Activated T-cell treated with anti-CD3 and anti-CD28 coated beads, Interleukin-2, amount 50 U/mL, for 1 hour (primary cell): ENCODE measurements around the gene ANKIB1.

Source experiments
- DNase-seq: peaks from one replicate; pipeline ENCODE4 v3.0.0-alpha.2; 2020

ANKIB1 gene

DNA sequence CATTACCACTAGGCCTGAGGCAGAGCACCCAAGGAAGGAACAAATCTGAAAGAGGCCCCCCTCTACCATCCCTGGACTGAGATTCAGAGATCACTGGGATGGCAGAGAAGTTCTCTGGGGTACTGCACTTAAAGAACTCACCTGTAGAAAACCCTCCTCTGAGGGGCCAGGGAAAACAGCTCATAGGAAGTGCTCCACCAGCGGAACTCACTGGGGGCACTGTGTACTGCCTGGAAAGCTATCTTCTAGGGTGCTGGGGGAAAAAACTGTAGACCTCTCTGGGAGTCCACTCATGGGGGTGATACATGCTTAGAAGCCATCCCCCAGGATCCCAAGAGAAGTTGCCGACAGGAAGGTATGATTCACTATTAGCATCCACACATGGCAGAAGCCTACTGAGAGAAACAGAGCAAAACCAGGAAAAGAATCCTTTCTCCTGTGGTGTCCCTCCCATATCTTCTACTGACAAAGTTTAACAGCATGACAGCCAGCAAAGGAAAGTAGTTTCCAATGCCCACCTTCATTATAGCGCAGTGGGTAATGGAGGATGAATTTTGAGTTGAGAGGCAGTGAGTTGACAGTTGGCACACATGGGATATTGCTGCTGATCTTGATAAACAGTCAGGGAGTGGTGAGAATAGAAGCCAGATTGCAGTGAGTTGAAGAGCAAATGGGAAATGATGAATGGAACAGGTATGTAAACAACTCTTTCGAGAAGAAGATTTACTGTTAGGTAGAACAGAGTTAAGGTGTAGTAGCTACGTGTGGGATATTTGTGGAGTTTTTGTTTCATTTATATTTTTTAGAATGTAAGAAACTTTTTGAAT is 20.9 kb downstream of the ANKIB1 start:
- no peak for DNase-seq

DNA sequence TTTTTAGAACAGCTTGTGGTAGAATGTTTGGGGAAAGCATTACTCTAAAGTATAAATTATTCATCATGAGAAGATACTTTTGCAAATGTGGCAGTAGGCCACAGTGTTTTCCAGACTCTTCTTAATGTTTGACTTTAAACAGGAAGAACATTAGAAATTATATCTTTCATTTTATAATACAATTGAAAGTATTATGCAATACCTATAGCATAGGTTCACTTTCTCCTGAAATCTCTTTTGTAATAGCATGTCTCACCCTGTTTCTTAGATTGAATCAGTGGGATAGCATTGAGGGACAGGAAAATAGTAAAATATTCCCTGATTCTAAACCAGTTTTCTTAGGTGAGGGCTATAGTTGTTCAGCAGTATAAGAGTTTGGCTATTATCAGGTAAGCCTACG is 23.1 kb downstream of the ANKIB1 start:
- DNase-seq, result no peak

DNA sequence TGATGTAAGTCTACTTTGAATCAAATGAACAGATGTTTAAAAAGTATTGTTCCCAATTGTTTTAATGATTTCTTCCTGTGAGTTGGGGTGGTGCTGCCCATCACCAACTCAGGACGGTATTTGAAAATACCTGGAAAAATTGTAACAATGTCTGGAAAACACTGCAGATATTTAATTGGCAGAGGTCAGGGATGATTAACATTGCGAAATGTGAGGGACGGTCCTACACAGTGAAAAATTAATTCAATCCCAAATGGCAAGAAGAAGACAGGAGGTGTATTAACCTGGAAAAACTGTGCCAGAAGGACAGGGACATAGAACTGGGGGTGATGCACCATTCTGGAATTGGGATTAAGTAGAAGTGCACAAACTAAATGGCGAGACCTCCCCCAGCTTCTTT is 29.6 kb downstream of the ANKIB1 start:
- no peak for DNase-seq

DNA sequence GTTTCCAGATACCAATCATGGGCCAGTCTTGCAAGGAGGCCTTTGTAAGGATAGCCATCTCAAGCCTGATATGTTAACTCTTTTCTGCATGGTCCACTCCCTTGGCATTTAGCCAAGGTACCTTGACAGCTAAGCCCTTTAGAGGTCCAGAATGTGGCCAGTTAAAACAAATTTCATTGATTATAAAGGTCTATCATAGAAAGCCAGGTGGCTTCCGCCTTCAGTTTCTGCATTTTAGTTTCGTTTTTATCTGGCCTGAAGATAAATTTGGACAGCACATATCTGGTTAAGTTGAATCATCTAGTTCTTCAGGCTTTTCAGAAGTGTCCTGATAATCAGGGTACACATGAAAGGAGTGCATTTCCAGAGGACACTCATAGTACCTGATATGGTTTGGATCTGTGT is 30.7 kb downstream of the ANKIB1 start:
- DNase-seq, result no peak

DNA sequence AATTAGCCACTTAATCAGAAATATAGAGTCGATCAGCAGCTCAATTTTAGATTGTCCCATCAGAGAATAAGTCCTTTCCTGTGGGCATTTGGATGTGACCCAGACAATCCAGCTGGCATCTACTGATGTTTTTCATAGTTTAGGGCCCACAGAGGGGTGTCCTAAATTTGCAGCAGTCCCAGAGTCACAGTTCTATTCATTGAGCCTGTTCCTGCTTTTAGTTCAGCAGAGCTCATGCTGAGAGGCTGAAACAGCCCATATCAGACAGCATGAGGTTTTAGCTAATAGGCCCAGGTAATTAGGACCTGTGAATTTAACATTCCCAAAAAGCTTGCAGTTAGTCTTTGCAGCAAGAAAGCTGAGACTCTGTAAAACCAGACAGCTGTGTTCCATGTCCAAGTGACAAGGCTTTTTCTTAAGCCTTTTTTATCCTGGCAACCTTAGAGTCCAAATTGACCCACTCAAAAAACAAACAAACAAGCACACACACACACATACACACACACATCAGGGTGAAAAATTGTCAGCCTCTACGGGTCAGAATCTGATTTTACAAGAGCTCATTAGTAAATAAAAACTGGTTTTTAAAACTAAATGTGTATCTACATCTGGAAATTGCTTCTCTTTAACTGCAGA is 33.7 kb downstream of the ANKIB1 start:
- DNase-seq, result no peak

DNA sequence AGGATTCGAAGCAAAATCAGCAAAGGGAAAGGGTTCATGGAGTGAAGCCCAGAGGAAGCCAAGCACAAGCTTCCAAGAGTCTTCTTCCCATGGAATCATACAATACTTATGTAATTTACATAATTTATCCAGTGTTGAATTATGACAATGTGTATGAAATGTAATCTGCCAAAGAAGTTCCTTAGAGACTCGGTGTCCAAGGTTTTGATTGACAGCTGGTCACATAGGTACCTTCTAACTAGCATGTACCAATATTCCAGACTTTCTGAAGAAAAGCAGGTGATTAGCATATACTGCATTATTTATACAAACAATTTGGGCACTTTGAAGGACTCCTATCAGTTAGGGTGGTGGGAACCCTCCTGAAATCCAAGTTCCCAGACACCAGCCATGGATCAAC is 35.3 kb downstream of the ANKIB1 start:
- no peak for DNase-seq

DNA sequence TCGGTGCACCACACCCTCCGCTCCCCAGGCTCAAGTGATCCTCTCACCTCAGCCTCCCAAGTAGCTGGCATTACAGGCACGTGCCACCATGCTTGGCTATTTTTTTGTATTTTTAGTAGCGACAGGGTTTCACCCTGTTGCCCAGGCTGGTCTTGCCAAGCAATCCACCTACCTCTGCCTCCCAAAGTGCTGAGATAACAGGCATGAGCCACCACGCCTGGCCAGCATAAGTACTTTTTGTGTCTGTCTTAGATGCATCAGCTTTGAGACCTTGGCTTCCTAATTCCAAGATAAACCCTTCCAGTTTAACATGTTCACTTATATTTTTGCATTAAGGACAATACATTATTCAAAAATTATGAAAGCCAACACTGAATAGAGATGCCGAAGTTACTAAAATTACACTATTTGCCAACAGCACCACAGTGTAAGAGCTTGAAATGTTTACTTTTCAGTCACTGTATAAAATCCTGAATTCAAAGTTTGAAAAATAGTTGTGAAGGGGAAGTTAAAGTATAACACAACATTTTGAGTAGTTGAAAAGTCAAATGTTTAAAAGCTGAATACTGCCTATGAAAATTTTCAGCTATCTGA is 36.5 kb downstream of the ANKIB1 start:
- DNase-seq, result no peak

DNA sequence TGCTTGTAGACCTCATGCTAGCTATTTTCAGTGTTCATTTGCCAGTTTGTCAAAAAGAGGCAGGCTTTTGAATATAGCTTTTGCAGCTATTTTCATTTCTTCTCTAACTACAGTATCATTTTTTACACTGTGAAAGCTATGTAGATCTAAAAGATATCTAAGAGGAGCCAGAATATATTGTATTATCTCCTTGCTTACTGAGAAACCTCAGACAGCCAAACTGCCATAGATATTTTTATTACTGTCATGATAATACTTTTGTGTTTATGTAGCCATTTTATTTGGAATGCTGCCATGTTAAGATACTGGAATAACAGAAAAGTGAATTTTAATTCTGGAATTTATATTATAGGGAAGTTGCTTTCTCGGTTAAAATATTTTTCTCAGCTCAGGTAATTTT is 37.2 kb downstream of the ANKIB1 start:
- no peak for DNase-seq

DNA sequence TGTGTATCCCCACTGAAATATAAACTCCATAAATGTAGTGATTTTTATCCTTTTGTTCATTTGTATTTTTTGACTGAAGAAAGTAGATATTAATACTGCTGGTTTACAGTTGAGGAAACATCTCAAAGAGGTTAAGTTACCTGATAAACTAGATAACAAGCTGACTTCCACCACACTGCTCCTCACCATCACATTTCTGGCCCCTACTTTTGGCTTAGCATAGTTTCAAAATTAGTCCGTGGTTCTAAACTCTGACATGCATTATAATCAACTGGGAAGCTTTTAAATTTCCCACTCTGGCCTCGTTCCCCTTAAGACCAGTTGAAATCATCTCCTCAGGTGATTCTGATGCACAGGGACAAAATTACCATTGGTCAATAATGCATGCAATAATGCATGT is 43.5 kb downstream of the ANKIB1 start:
- no peak for DNase-seq

DNA sequence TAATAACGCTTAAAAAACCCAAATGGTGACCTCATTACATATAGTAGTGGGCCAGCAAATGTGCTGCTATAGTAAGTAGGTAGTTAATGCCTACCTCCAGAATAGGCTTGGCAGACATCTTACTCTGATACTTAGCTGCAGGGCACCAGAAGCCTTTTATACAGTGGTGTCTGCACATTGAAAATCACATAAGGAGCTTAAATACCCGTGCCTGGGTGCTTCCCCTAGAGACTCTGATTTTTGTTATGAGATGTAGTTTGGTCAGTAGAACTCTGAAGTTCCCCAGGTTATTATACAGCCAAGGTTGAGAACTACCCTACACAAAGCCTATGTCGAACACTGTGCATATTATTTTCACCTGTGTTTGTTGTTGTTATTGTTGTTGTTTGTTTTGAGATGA is 47.2 kb downstream of the ANKIB1 start:
- no peak for DNase-seq

DNA sequence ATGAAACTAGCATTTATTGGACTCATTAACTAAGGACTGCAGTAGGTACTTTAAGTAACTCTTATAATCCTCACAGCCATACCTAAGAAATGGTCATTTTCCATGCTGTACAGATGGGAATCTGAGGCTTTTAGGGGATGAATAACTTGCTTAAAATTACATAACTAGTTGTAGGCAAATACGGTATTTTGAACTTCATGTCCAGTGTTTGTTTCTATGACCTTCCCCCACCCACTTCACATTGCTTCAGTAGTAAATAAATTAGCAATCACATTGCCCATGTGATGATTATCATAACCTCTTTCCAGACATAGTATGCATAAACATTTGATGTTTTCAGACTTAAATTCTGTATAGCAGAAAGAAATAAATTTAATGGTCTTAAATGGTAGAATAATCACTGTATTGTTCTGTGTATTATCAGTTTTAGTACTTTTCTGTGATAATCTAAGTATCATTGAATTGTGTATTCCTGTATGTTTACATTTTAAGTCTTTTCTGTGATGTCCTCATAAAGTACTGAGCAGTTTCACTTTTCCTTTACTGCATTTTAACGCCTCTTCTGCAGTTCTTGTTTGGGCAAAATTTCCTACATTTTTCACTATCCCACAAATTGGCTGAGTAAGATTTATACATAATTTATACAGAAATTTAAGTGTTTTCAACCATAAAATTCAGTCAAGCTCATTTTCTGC is 48.3 kb downstream of the ANKIB1 start:
- no peak for DNase-seq

DNA sequence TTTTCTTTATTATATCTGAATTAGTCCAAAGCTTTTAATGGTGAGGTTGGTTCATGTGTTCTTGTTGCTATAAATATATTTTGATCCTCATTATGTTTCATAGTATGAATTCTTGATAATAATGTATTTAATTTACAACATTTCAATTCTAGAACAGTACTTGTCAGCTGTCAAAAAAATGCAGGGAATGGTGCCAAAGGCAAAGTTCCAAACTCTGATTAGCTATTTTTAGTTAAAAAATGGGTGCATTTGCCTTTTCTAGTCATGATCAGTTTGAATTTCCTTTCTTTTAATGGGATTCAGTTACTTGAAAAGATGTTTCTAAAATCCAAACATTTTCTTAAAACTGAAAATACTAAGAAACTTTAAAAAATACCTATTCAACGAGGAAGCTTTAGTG is 49.6 kb downstream of the ANKIB1 start:
- no peak for DNase-seq

DNA sequence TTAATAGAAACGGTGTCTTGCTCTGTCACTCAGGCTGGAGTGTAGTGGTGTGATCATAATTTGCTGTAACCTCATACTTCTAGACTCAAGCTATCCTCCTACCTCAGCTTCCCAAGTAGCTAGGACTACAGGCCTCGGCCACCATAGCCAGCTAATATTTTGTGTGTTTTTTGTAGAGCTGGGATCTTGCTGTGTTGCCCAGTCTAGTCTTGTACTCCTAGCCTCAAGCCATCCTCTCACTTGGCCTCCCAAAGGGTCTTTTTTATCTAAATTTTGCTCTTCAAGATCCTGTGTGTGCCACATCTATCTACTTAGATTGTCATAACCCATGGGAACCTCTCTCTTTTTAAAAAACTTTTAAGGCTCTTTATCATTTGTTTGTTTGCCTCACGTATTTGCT is 50.5 kb downstream of the ANKIB1 start:
- no peak for DNase-seq

DNA sequence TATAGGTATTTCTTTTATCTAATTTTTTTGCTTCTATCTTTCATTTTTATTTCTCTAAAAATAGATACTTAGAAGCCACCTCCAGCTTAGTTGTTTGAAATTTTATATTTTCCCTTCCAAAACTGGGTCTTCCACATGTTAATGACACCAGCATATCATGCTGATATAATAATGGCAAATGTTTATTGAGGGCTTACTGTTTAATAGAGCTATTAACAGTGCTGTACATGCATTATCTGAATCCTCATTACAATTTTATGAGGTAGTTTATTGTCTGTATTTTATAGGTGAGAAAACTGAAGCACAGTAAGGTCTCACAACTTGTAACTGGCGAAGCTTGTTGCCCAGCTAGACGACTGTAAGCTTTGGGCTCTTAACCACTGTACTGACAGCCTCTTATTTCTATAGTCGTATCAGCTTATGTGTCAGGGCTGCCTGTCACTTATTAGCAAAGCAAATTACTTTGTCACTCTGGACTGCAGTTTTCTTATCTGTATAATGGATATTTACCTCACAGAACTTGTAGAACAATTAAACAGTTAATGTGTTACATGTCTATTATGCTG is 51.2 kb downstream of the ANKIB1 start:
- DNase-seq, result no peak

DNA sequence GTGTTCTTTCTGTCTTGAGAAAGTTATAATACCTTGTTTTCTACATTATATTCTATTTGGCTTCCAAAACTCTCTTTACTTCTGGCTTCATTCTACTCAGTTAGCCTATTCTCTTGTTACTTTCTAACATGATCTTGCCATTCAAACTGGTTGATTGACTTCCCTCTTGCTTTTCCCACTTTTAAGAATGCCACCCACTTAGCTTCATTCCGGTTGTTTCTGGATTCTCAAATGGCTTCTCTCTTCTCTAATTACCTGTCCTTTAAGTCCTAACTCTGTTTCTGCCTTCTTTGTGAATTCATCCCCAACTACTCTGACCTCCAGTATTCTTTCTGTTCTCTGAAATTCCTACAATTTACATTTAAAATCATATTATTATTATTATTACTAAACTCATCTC is 52.0 kb downstream of the ANKIB1 start:
- DNase-seq, result no peak

DNA sequence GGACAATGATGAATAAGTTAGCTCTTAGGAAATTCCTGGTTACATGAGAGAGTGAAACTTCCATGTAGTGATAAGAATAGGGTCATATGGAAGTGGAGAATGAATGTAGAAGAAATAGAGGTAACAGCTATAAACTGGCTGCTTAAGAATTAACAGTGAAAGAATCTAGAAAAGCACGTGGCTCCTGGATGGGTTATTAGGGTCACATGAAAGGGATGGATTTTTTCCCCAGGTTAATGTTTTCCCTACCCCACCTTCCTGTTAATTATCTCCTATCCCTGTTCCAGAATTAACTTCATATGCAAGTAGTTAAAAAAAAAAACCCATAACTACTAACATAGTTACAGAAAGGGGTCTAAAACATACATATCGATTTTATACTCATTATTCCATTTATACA is 58.0 kb downstream of the ANKIB1 start:
- DNase-seq, result no peak

DNA sequence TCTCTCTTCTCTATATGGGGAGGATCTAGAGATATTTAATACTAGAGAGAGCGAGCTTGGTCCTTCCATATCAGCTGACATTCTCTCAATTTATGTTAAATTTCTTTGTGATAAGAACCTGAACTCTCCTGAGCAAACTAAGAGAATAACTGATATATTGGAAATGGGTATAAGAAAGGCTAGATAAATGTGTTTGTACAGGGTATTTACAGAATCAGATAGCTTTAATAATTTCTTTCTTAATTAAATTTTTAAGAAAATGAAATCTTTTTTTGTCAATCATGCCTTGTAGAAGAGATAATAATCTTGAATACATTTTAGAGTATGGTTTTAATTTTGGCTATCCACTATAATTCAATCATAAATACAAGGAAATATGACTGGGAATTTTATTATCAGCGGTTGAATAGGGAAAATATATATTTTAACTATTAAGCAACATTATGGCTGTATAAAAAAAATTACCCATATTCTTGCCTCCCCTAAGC is 58.7 kb downstream of the ANKIB1 start:
- no peak for DNase-seq

DNA sequence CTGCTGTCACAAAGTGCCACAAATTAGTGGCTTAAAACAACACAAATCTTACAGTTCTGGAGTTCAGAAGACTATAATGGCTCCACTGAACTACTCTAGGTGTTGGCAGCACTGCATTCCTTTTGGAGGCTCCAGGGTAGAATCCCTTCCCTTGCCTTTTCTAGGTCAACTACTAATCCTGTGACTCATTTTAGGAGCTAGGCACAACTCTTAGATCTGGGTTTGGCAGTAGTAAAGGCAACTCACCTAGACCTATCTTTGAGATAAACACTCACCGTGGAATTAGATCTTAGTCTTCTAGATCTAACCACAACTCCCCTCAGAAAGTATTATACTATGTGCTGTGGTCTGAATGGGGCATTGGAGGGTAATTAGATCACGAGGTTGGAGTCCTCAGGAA is 60.4 kb downstream of the ANKIB1 start:
- DNase-seq, result no peak

DNA sequence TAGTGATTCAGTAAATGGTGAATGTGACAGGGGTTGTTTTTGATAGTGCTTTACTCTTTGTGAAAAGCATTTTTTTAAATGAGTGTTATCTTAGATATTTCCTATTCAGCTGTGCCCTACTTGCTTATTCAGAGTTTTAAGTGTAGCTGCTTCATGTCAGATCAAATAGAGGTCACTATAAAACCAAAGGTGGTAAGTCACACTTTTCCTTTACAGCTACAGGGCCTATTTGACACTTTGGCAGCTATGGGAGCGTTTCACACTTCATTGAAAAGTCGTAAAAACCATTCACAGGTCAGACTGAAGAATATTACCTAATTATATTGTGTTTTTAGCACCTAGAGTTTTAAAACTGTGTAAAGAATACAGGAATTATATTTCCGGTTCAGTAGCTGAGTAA is 67.3 kb downstream of the ANKIB1 start:
- no peak for DNase-seq

DNA sequence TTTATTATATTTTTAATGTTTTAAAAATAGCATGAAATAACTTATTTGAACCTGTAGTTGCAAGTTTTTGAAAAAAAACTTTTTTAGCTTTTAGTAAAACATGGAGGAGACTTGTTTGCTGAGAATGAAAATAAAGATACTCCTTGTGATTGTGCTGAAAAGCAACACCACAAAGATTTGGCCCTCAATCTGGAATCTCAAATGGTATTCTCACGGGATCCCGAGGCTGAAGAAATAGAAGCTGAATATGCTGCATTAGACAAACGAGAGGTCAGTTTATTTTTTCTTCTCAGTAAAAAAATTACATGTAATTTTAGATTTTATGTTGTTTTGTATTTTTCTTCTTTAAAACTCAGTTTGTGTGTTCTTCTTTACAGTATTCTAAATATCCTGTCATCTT is 73.5 kb downstream of the ANKIB1 start:
- DNase-seq, result no peak

DNA sequence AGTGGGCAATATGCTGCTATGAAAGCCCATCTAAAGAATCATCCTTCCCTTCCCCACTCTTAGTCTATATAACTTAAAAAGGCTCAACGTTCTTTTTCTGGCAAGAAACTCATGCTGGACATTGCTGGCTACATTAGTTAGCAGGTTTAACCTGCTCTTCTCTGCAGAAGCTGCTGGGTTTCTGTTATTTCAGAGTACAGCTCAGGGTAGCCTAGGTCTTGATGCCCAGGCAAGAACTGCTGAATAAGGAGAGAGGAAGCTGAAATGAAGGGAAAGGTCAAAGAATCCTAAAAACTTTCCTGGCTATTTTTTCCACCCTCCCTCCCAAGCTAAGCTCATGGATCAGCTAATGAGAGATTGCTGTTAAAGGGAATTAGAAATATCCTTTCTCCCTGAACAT is 79.4 kb downstream of the ANKIB1 start:
- DNase-seq, result no peak

DNA sequence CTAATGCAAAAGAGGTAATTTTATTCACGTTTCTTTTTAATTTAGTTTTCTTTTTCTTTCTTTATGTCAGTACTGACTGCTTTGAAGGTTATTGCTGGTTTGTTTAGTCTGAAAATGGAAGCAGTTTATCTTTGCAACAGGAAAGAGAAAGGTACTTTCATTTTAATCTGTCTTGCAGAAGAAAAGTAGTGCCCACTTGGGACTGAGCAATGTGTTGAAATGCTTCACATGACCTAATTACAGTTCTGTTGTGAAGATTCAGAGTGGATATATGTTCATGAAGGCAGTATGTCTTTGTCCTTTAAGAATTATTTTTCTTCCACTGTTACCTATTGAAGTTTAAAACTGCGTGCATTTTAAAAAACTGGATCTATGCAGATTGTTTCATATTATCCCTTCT is 80.1 kb downstream of the ANKIB1 start:
- DNase-seq, result no peak

DNA sequence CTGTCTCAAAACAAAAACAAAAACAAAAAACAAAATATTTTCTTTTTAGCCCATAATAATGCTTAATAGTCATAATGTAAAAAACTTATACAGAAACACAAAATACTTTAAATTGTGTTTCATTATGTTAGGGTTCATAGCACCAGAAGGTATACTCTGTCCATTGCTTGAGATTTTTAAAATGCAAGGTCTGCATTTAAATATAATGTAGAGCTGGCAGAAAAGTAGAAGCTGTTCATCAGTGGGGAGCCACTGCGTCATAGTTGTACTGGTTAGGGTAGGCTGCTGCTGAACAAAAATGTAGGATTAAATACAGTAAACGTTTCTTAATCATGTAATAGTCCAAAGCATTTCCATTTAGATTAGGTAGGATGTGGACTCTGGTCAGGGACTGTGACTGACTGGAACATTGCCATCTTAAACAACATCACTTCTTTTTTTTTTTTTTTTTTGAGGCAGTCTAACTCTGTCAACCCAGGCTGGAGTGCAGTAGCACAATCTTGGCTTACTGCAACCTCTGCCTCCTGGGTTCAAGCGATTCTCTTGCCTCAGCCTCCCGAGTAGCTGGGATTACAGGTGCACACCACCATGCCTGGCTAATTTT is 85.2 kb downstream of the ANKIB1 start:
- DNase-seq, result no peak
